GM10248 (cell line): ENCODE measurements around the gene PTPN1.

Experiments
- CTCF ChIA-PET: fragments of 300-600 bp; sonication (Branson Sonifier 250); formaldehyde crosslinking; extraction: SDS; loops from one replicate; lab custom pipeline; 2021; ENCODE audit warnings: antibody characterized with exemption; lab: Yijun Ruan, JAX
- POLR2A ChIA-PET: fragments of 350-650 bp; sonication (Branson Sonifier 250); formaldehyde crosslinking; extraction: SDS; loops from one replicate; lab custom pipeline; 2020; ENCODE audit warnings: antibody characterized with exemption; lab: Yijun Ruan, JAX
- DNase-seq: peaks from one replicate; pipeline ENCODE4 v3.0.0; 2012; ENCODE audit errors: extremely low spot score
- TF ChIP-seq, protein P1 (sequence below): IDR thresholded peaks from 2 replicates; pipeline ENCODE4 v1.5.1; 2012; ENCODE audit warnings: mild to moderate bottlenecking, low read depth; ENCODE audit errors: extremely low read depth, missing control alignments, control extremely low read depth

Gene PTPN1

DNA sequence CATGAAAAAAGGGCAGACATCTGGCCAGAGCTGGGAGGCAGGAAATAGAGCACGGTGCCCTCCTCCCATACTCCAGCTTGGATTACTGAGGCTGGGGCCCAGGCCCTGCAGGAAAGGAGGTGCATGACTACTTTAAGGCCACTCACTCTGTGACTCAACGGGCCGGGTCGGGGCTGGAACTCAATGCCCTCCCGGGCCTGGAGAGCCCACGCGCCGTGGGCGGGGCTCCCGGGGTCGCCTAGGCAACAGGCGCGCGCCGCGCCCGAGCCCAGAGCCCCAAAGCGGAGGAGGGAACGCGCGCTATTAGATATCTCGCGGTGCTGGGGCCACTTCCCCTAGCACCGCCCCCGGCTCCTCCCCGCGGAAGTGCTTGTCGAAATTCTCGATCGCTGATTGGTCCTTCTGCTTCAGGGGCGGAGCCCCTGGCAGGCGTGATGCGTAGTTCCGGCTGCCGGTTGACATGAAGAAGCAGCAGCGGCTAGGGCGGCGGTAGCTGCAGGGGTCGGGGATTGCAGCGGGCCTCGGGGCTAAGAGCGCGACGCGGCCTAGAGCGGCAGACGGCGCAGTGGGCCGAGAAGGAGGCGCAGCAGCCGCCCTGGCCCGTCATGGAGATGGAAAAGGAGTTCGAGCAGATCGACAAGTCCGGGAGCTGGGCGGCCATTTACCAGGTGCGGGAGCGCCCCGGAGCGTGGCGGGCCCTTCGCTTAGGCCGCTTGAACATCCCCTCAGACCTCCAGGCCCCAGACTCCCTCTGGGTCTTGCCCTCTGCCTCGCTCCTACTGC is at the start of gene PTPN1:
PTPN1 (plus strand) TSS at position 461 of the 783 bp plus-strand sequence; CDS start at position 606, 145 bp downstream.
- TF ChIP-seq, protein P1, sequence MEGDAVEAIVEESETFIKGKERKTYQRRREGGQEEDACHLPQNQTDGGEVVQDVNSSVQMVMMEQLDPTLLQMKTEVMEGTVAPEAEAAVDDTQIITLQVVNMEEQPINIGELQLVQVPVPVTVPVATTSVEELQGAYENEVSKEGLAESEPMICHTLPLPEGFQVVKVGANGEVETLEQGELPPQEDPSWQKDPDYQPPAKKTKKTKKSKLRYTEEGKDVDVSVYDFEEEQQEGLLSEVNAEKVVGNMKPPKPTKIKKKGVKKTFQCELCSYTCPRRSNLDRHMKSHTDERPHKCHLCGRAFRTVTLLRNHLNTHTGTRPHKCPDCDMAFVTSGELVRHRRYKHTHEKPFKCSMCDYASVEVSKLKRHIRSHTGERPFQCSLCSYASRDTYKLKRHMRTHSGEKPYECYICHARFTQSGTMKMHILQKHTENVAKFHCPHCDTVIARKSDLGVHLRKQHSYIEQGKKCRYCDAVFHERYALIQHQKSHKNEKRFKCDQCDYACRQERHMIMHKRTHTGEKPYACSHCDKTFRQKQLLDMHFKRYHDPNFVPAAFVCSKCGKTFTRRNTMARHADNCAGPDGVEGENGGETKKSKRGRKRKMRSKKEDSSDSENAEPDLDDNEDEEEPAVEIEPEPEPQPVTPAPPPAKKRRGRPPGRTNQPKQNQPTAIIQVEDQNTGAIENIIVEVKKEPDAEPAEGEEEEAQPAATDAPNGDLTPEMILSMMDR, result no peak
- peak; percentile 96 for DNase-seq
- POLR2A ChIA-PET, result interaction anchor here (0.6 to 1.6 kb wide), 3 partner anchors 8 to 669 kb away, joined by 3 to 4 read pairs (median 4); no protein-coding TSS in a partner anchor
- CTCF ChIA-PET, result interaction anchor here (0.6 to 4.8 kb wide), 10 partner anchors 7 to 60 kb away, joined by 3 to 19 read pairs (median 4); no protein-coding TSS in a partner anchor

DNA sequence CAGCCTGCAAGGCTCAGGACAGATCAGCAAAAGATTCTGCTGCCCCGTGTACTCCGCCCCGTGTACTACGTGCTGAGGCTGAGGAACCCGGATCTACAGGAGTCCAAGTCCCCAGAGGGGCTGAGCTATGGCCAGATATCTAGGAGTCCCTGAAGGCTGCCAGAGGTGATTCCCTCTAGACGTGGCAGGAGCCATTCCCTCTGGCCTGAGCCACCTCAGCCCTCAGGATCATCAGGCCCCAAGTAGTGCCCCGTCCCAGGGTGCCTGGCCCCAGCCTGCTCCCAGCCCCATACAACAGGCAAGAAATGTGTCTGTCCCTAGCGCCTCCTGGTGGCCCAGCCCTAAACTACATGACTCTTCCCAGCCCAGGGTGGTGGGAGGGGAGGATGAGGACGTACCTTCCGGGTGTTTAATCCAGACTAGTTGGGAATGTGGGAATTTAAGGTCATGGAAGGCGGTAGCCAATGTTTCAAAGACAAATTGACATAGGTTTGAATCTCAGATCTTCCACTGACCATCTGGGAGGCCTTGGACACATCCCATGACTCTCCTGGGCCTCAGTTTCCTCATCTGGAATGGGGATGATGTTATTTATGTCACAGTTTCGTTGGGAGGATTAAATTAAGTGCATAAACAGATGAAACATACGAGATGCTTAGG is 49.4 kb upstream of the PTPN1 start:
- POLR2A ChIA-PET, result no interaction called here
- CTCF ChIA-PET, result interaction anchor here (0.7 to 12.1 kb wide), 5 partner anchors 10 to 277 kb away, joined by 3 to 243 read pairs (median 7); partner anchors contain the start of gene CEBPB
- peak; percentile 81 for DNase-seq
- TF ChIP-seq, protein P1, result peak; percentile 97

DNA sequence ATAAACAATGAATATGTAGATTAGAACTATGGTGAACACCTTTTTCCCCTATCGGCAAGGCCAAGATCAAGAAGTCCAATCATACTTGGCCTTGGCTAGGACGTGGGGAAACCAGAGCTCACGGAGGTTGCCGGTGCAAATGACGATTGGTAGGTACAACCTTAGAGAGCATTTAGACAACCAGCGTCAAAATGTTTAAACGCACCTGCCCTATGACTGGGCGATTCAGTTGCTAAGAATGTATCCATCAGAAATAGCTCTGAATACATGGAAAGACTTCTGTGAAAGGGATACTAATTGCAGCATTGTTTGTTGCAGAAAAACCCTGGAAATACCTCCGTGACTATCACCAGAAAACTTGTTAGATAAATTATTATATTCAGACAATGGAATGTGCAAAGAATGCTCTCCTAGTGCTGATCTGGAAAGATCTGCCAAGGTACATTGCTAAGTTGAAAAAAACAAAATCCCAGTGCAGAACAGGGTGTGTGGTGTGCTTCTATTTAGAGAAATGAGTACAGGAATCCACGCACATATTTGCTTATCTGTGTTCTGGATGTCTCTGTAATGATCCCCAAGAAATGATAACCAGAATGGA is 48.0 kb upstream of the PTPN1 start:
- ChIA-PET CTCF (interaction anchor here (1.8 to 12.1 kb wide), 6 partner anchors 9 to 308 kb away, joined by 5 to 243 read pairs (median 9); partner anchors contain the start of genes CEBPB and PEDS1), POLR2A (no interaction called here)
- TF ChIP-seq, protein P1, result no peak
- DNase-seq, result no peak

DNA sequence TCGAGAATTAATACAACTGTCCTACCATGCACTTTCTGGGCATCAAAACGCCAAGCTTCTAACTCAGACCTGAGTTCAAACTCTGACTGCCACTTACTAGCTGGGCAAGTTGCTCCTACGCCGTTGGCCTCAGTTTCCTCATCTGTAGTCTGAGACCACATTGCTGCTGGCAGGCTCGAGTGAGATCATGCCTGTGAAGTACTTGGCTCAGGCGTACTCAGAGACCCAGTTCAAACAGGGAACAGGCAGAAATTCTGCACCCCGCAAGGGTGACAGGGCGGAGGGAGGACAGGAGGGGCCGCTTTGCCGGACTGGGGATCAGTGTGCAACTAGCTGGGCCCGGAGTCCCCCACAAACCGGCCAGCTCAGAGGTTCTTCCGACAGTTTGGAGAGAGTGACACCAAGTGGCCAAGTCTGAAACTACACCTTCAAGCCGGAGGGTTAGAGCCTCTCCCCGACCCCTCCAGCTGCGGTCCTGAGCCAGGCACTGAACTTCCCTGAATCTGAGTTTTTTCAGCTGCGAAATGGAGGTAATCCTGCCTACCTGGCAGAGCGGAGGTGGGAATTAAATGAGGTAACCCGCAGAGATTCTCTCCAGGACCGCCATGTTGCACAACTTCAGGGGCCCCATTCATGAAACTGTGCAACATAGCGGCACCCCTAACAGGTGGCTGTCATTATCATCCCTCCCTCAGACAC is 46.0 kb upstream of the PTPN1 start:
- TF ChIP-seq, protein P1, result peak; percentile 46
- ChIA-PET CTCF (interaction anchor here (0.7 to 12.1 kb wide), 37 partner anchors 9 to 511 kb away, joined by 3 to 243 read pairs (median 4); partner anchors contain the start of genes CEBPB and PEDS1), POLR2A (no interaction called here)
- peak; percentile 67 for DNase-seq

DNA sequence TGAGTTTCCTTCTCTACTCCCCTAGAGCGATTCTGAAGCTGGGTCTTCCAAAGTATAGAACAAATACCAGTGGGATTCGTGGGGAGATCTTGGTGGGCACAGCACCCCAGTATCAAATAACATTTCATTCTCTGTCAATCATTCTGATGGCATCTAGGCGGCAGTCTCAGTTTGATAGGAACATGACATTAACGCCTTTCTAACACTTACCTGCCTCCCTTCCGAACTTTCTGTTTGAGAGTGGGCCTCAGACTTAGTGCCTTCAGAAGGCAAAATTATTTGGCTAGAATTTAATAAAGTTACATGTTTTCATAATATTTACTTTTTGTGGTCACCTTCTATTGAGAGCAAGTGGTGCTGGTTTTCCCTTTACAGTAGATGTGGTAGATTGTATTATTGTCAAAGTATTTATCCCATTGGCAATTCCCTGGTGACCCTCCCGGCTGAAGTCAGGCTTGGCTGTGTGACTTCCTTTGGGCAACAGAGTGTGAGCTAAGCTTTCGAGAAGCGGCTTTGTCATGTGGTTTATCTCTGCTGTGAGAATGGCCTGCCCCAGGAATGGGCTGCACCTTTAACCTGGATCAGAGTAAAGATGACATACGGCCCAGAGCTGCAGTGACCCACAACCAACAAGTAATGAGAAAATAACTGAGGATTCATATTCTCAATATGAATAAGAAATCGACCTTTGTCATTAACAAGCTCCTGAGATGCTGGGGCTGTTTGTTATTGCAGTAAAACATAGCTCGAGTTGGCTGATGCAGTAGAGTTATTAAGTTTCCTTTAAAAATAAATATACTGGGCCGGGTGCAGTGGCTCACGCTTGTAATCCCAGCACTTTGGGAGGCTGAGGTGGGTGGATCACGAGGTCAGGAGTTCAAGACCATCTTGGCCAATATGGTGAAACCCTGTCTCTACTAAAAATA is 45.2 kb upstream of the PTPN1 start:
- TF ChIP-seq, protein P1, result no peak
- no peak for DNase-seq
- ChIA-PET POLR2A (no interaction called here), CTCF (interaction anchor here (0.7 to 12.1 kb wide), 40 partner anchors 8 to 512 kb away, joined by 3 to 243 read pairs (median 4); partner anchors contain the start of genes CEBPB and PEDS1)
